Raji (cell line): ENCODE results near the gene KDM2B.

Experiments
- POLR2A ChIP-seq: IDR thresholded peaks from 2 replicates; pipeline ENCODE4 v1.6.1; 2011; ENCODE audit warnings: low read depth, low read length, control low read depth; ENCODE audit not compliant: insufficient read depth

KDM2B gene

GRCh38 chr12:121580959-121581685, at the start of gene KDM2B:
TSS of gene KDM2B (minus strand) at chr12:121581023. CDS start at chr12:121580911, 112 bp downstream.
- TF ChIP-seq POLR2A: no peak

DNA sequence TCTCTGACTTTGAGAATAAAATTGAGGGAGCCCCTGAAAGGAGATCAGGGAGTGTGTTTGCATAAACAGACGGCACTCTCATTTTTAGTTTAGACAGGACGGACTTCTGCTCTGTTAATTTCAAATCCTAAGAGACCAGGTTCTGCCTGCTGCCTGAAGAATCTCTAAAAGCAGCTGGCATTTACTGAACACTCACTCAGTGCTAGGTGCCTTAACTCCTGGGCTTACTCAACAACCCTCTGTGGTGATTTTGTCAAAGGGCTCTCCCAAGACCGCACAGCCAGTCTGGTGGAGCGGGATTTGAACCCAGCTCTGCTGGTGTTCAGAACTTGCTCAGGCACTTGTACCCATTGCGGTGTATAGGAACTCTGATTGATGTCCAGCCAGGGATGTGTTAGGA, 47.7 kb upstream of the KDM2B start:
- TF ChIP-seq POLR2A: no peak

GRCh38 chr12:121628037-121628436, 47.2 kb upstream of the KDM2B start:
- TF ChIP-seq POLR2A: no peak

- peak; percentile 76 for TF ChIP-seq POLR2A
Observed at GRCh38 chr12:121626853-121627640, 46.2 kb upstream of the KDM2B start.

GRCh38 chr12:121626087-121626852, 45.4 kb upstream of the KDM2B start, which contains the start of gene ORAI1:
TSS of gene ORAI1 (plus strand) at chr12:121626530.
- TF ChIP-seq POLR2A: peak; percentile 95

- no peak for TF ChIP-seq POLR2A
Observed at GRCh38 chr12:121620333-121620891, 39.6 kb upstream of the KDM2B start.

DNA sequence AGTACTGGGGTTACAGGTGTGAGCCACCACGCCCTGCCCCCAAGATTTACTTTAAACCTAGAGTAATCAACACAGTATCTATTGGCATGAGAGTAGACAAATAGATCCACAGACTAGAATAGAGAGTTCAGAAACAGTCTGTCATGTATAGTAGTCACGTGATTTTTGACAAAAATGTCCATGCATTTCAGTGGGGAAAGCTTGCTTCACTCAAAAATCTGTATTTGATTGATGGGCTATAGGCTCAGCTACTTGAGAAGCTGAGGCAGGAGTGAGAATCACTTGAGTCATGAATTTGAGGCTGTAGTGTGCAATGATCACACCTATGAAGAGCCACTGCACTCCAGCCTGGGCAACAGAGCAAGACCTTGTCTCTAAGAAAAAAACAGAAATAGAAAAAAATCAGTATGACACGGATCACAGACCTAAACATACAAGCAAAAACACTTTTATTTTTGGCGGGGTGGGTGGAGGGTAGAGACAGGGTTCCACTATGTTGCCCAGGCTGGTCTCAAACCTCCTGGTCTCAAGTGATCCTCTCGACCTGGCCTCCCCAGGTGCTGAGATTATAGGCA, 37.9 kb upstream of the KDM2B start:
- no peak for TF ChIP-seq POLR2A

- no peak for TF ChIP-seq POLR2A
Observed at GRCh38 chr12:121614872-121615467, 34.1 kb upstream of the KDM2B start.

GRCh38 chr12:121613462-121613861, 32.6 kb upstream of the KDM2B start:
- TF ChIP-seq POLR2A: no peak

DNA sequence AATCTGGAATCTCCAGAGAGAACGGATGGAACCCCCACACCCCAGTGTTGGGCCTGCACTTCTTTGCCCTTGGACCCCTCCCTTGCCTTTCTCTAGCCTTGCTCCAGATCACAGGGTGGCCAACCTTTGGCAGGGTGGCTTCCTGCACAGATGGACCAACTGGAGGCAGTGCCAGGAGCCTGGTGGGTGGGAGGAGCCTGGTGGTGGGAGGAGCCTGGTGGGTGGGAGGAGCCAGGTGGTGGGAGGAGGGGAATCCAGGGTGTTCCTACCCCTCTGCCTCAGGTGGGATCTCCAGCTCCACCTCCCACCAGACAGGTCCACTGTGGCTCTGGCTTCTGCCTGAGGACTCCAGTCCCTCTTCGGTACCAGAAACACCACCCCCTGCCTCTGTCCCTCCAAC, 30.5 kb upstream of the KDM2B start:
- no peak for TF ChIP-seq POLR2A

DNA sequence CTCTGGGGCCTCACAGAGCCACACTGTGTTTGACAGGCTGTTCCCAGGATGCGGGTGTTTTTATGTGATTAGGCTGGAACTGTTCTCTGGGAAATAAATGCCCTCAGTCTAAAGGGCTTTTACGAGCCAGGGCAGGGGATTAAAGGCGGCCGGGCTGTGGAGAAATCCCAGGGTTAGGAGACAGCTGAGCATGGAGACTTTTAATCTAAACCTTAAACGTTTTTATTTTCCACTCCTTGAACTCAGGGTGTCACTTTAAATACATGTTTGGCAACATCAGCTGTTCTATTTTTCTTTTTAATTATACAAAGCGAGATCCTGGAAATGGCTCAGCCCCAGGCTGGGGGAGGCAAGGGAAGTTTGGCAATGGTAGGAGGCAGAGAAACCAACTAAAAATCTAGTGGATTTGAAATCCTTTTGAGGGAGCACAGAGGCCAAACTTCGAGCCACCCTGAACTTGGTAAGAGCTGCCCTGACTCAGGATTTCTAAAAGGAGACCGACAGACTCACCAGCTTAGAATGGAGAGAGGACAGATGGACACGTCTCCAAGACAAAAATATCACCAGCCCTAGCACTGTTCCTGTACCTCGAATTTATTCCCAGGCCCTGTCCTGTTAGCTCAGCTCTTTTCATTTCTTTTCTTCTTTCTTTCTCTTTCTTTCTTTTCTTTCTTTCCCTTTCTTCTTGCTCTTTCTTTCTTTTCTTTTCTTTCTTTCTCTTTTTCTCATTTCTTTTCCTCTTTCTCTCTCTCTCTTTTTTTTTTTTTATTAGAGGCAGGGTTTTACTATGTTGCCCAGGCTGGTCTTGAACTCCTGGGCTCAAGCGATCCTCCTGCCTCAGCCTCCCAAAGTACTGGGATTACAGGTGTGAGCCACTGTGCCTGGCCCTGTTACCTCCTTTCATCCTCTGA, 29.7 kb upstream of the KDM2B start:
- no peak for TF ChIP-seq POLR2A

DNA sequence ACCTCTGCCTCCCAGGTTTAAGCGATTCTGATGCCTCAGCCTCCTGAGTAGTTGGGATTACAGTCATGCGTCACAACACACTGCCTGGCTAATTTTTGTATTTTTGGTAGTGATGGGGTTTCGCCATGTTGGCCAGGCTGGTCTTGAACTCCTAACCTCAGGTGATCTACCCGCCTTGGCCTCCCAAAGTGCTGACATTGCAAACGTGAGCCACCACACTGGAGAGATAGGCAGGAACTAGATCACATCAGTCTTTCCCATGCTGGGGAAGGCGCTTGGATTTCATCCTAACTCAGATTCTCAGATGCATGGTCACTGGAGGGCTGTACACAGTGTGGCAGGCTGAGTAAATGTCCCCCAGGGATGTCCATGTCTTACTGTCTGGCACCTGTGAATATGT, 27.5 kb upstream of the KDM2B start:
- TF ChIP-seq POLR2A: no peak

DNA sequence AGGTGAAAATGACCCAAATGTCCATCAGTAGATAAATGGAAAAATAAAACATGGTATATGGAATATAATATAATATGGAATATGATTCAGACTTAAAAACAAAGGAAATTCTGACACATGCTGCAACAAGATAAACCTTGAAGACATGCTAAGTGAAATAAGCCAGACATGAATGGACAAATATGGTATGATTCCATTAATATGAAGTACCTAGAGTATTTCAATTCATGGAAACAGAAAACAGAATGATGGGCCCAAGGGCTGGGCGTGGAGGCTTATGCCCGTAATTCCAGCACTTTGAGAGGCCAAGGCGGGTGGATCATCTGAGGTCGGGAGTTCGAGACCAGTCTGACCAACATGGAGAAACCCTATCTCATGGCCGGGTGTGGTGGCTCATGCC, 22.8 kb upstream of the KDM2B start:
- TF ChIP-seq POLR2A: no peak
